OCI-LY1 (cell line): ENCODE measurements around the gene RLN3.

Experiments used
- EZH2 ChIP-seq: fragments of 200-600 bp; sonication (generic), shearing (Covaris generic); IDR thresholded peaks from 2 replicates; pipeline ENCODE4 v1.8.0; 2017; ENCODE audit warnings: borderline replicate concordance, mixed run types, mild to moderate bottlenecking, antibody characterized with exemption, low read length, moderate library complexity, mixed read lengths
- TF ChIP-seq, protein P1 (sequence below): fragments of 200-600 bp; sonication (generic), shearing (Covaris generic); IDR thresholded peaks from 2 replicates; pipeline ENCODE4 v1.5.1; 2017; ENCODE audit warnings: mild to moderate bottlenecking, antibody characterized with exemption, low read length, moderate library complexity, mixed read lengths

DNA sequence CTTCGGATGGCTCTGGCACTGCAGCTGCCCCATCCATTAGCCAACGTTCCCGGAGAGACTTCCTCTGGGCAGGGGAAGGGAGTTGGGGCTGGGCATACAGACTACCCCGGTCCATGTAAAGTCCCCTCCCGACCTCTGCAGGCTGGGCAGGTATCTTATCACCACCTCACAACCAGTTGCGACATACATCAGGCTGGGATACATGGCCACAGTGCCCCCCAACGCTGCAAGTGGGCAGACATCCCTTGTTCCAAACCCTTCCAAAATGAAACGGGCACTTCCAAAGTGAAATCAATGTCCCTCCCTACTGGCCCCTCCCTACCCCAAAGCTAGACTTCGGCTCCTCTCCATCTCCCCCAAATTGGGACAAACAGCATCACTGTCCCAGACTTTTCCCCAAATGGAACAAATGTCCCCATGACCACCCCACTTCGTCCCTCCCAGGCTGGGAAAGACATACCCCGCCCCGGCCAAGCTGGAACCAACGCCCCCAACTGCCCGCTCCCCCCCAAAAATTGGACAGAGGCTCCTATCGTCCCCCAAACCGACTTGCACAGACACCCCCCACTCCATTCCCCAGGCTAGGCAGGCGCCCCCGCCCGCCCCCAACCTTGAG lies 28.9 kb downstream of the RLN3 start:
- TF ChIP-seq, protein P1, sequence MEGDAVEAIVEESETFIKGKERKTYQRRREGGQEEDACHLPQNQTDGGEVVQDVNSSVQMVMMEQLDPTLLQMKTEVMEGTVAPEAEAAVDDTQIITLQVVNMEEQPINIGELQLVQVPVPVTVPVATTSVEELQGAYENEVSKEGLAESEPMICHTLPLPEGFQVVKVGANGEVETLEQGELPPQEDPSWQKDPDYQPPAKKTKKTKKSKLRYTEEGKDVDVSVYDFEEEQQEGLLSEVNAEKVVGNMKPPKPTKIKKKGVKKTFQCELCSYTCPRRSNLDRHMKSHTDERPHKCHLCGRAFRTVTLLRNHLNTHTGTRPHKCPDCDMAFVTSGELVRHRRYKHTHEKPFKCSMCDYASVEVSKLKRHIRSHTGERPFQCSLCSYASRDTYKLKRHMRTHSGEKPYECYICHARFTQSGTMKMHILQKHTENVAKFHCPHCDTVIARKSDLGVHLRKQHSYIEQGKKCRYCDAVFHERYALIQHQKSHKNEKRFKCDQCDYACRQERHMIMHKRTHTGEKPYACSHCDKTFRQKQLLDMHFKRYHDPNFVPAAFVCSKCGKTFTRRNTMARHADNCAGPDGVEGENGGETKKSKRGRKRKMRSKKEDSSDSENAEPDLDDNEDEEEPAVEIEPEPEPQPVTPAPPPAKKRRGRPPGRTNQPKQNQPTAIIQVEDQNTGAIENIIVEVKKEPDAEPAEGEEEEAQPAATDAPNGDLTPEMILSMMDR: no peak
- no peak for TF ChIP-seq EZH2
